Mammary epithelial cell (primary cell): Measurements from ENCODE around the gene CLEC4M.
"Not testable (repeated sequence)": the region's sequence is repeated elsewhere in the genome, so short reads cannot be mapped to it uniquely, and the experiment has no call there.

ENCODE experiments used
- CTCF ChIP-seq, 2 donors: IDR thresholded peaks in 1 of 2; conservative IDR thresholded peaks in 1 of 2; 2 replicates each; pipeline ENCODE4 v1.5.1; 2011 to 2012; ENCODE audit warnings: inconsistent platforms in 2 of 2, low read length in 2 of 2, mild to moderate bottlenecking in 2 of 2, control low read depth in 1 of 2, low read depth in 1 of 2; ENCODE audit not compliant: insufficient read depth in 1 of 2; ENCODE audit errors: extremely low read depth in 1 of 2
- EZH2 ChIP-seq: IDR thresholded peaks from 2 replicates; pipeline ENCODE4 v1.6.1; 2012; ENCODE audit warnings: low read length, inconsistent platforms, borderline replicate concordance

DNA sequence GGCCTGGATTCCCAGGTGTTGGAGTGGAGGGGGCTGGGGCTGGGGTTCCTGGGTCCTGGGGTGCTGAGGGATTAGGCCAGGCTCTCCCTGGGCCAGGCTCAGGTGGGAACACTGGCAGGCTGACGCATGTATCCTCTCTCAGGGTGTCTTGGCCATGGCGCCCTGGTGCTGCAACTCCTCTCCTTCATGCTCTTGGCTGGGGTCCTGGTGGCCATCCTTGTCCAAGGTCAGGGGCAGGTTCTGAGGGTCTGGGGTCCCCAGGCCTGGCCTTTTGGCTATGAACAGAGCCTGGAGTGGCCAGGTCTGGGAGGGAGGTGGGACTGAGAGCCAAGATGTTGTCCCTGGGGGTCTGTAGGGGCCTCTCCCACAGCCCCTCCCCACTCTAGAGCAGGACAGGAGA lies 2.0 kb downstream of the CLEC4M start:
- not testable (repeated sequence) for TF ChIP-seq CTCF (conservative IDR thresholded peaks at IDR 0.05 in 1 of 2, IDR thresholded peaks at IDR 0.05 in 1 of 2; ENCODE audit: extremely low read depth in 1 of 2, insufficient read depth in 1 of 2, low read depth in 1 of 2, low read length in 2 of 2); EZH2
